GM12892 (cell line): ENCODE results near the gene SFXN5.

ENCODE experiments used
- POLR2A ChIP-seq: IDR thresholded peaks from 2 replicates; pipeline ENCODE4 v1.6.1; 2011; ENCODE audit warnings: low read depth, low read length, control low read depth
- POLR2AphosphoS5 ChIP-seq: IDR thresholded peaks from 2 replicates; pipeline ENCODE4 v1.6.1; 2011; ENCODE audit warnings: low read depth, low read length, control low read depth

- TF ChIP-seq POLR2AphosphoS5 (no peak), POLR2A (no peak)
These were observed 150.2 kb downstream of the SFXN5 start for GRCh38 chr2:72921088-72921851.
